GM12865 (cell line): ENCODE measurements around the gene VPS13D.

ENCODE experiments used
- DNase-seq: peaks from one replicate; pipeline ENCODE4 v3.0.0; 2010; ENCODE audit warnings: low read depth
- H3K4me3 ChIP-seq: 2 replicates; pipeline ENCODE4 v1.5.1; 2011; ENCODE audit warnings: mild to moderate bottlenecking, low read depth, low read length, control low read depth
- CTCF ChIP-seq: IDR thresholded peaks from 2 replicates; pipeline ENCODE4 v1.5.1; 2011; ENCODE audit warnings: low read length, control low read depth, low read depth, inconsistent platforms; ENCODE audit not compliant: insufficient read depth; ENCODE audit errors: missing control alignments

The VPS13D gene

GRCh38 chr1:12183095-12183794, 46.6 kb upstream of the VPS13D start:
- TF ChIP-seq CTCF, result no peak
- H3K4me3 ChIP-seq, result no peak overlapping the region
- no peak for DNase-seq

- no peak overlapping the region for H3K4me3 ChIP-seq
- no peak for DNase-seq
- no peak for TF ChIP-seq CTCF
Measured at GRCh38 chr1:12184008-12184681, 45.7 kb upstream of the VPS13D start.

- DNase-seq, result no peak
- TF ChIP-seq CTCF, result no peak
- no peak overlapping the region for H3K4me3 ChIP-seq
Measured at GRCh38 chr1:12185036-12185917, 44.6 kb upstream of the VPS13D start.

GRCh38 chr1:12185918-12186678, 43.7 kb upstream of the VPS13D start:
- DNase-seq, result no peak
- H3K4me3 ChIP-seq, result no peak overlapping the region
- no peak for TF ChIP-seq CTCF

GRCh38 chr1:12186679-12186985, 43.2 kb upstream of the VPS13D start:
- H3K4me3 ChIP-seq, result no peak overlapping the region
- no peak for DNase-seq
- no peak for TF ChIP-seq CTCF

- no peak for DNase-seq
- H3K4me3 ChIP-seq, result no peak overlapping the region
- TF ChIP-seq CTCF, result no peak
Measured at GRCh38 chr1:12188115-12188514, 41.7 kb upstream of the VPS13D start.
